ENCODE data around the gene TRABD2B.

TRABD2B gene

GRCh38 chr1:47711848-47712492 lies 285.2 kb downstream of the TRABD2B start:
- ChIA-PET POLR2A (no interaction called here), CTCF (interaction anchor here (0.7 to 10.3 kb wide), 13 partner anchors 10 to 532 kb away, joined by 3 to 120 read pairs (median 4); partner anchors contain the start of gene FOXD2)
- TF ChIP-seq ZNF211 (tag by site-specific recombination; IDR thresholded peaks at IDR 0.05; ENCODE audit: low read depth) (no peak), ZNF777 (tag by site-specific recombination; IDR thresholded peaks at IDR 0.05; ENCODE audit: borderline replicate concordance) (no peak), ZNF2 (tag by site-specific recombination; IDR thresholded peaks at IDR 0.05) (no peak), ZNF426 (tag by site-specific recombination; IDR thresholded peaks at IDR 0.05) (no peak), ZNF280C (tag by site-specific recombination; IDR thresholded peaks at IDR 0.05) (no peak), ZNF843 (tag by site-specific recombination; IDR thresholded peaks at IDR 0.05) (no peak), ZBTB49 (tag by site-specific recombination; IDR thresholded peaks at IDR 0.05; ENCODE audit: low read depth) (no peak), ZNF174 (tag by site-specific recombination; IDR thresholded peaks at IDR 0.05) (no peak), ZSCAN30 (tag by site-specific recombination; IDR thresholded peaks at IDR 0.05) (no peak), GLI2 (tag by site-specific recombination; IDR thresholded peaks at IDR 0.05; ENCODE audit: borderline replicate concordance, low read depth) (no peak), KLF1 (tag by site-specific recombination; IDR thresholded peaks at IDR 0.05) (no peak), ZNF510 (tag by site-specific recombination; IDR thresholded peaks at IDR 0.05; ENCODE audit: insufficient replicate concordance) (no peak), ZIC2 (tag by site-specific recombination; IDR thresholded peaks at IDR 0.05) (no peak)
- Histone ChIP-seq H3K9me3 (ENCODE audit: control insufficient read depth, insufficient read depth, low read depth, low read length) (no peaks in the 10 kb centered on the region), H3K36me3 (ENCODE audit: control insufficient read depth in 2 of 2, insufficient read depth in 1 of 2, low read length in 2 of 2) (no peaks in the 10 kb centered on the region), H3K27ac (ENCODE audit: extremely low read depth, low read depth, low read length) (no peak overlapping the region), H3K4me3 (ENCODE audit: low read depth, low read length) (no peak overlapping the region), H3K4me1 (ENCODE audit: control insufficient read depth, insufficient read depth, low read length) (peaks cover 6% of the 10 kb centered on the region; the same call in 1 of the 2 replicates)

GRCh38 chr1:47711184-47711847 lies 285.9 kb downstream of the TRABD2B start:
- Histone ChIP-seq H3K4me3 (ENCODE audit: low read depth, low read length) (no peak overlapping the region), H3K9me3 (ENCODE audit: control insufficient read depth, insufficient read depth, low read depth, low read length) (no peaks in the 10 kb centered on the region), H3K27ac (ENCODE audit: extremely low read depth, low read depth, low read length) (no peak overlapping the region; the same call in 1 of the 2 replicates), H3K36me3 (ENCODE audit: control insufficient read depth in 2 of 2, insufficient read depth in 1 of 2, low read length in 2 of 2) (no peaks in the 10 kb centered on the region), H3K4me1 (ENCODE audit: control insufficient read depth, insufficient read depth, low read length) (peaks cover 6% of the 10 kb centered on the region; the same call in 1 of the 2 replicates)
- no peak for TF ChIP-seq TRIM28 (IDR thresholded peaks at IDR 0.05; ENCODE audit: borderline replicate concordance, low read length)
- TF ChIP-seq HOXD13 (CRISPR knock-in tag; IDR thresholded peaks at IDR 0.05; ENCODE audit: borderline replicate concordance) = no peak
- no peak for TF ChIP-seq FEZF1 (tag by site-specific recombination; IDR thresholded peaks at IDR 0.05)
- no peak for TF ChIP-seq ZNF362 (tag by site-specific recombination; IDR thresholded peaks at IDR 0.05)
- TF ChIP-seq ZNF843 (tag by site-specific recombination; IDR thresholded peaks at IDR 0.05) = no peak
- no peak for TF ChIP-seq ZNF580 (tag by site-specific recombination; IDR thresholded peaks at IDR 0.05)
- POLR2A ChIA-PET = interaction anchor here (2.6 kb wide), 1 partner anchor 274 kb away, joined by 26 read pairs; the partner anchor contains the start of gene FOXD2
- CTCF ChIA-PET = interaction anchor here (0.7 to 10.3 kb wide), 28 partner anchors 8 to 535 kb away, joined by 3 to 120 read pairs (median 4); partner anchors contain the start of gene FOXD2
